Embryonic facial prominence (tissue), 1 donor: Measurements from ENCODE around the gene SLBP.

ENCODE experiments used
- DNase-seq: peaks from one replicate; pipeline ENCODE4 v3.0.0-alpha.2; 2016; ENCODE audit errors: extremely low spot score

SLBP gene

DNA sequence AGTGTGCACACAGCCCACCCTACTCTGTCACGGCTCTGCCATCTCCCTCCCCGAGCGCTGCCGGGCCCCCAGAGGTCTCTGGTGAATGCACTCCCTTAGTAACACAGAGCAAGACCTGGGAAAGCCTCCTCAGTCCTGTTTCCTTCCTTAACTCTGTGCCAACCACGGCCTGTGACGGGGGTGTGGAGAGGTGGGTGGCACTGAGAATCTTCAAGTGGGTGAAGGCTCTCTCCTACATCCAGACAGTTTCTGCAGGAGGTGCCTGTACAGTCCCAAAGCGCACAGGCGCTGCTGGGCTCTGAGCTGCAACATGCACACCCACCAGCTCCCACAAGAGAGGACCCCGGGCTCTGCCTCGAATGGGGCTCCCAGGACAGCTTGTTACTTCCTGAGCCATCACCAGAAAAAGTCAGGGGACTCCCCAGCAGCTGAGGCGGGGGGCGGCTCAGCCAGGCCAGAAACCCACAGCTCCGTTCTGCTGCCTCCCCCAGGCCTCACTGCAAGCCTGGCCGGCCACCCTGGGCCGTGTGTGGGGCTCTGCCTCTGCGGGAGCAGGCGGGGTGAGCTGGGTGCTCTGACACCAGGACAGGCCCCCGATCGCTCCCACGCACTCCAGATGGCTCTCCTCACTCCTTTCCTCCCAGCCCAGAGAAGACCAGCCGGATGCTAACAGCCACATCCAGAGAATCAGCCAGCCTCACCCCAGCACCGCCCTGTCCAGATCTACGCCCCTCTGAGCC lies 57.7 kb downstream of the SLBP start:
- no peak for DNase-seq

DNA sequence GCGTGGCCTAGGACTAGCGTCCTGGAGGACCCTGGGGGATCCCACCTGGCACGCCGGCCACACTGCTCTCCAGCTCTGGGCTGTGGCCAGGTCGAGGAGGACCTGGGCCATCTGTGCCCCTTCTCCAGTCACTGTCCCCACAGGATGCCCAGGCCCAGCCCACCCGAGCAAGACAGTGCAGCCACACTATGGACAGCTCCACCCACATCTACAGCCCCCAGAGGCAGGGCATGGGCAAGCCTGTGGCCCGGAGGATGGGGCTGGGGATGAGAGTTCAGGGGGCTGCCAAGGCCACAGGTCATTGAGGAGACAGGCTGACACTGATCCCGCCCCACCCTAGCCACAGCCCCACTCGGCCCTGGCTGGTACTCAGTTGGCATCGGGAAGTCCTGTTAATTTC lies 58.3 kb downstream of the SLBP start:
- DNase-seq, result no peak

DNA sequence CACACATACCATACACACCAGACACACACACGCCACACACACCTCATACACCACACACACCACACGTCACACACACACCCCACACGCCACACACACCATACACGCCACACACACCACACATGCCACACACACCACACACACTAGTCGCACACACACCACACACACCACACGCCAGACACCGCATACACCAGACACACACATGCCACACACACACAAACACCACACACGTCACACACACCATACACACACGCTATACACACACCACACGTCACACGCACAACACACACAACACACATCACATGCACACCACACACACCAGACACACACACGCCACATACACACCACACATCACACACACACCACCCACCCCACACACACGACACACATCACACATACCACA lies 60.0 kb downstream of the SLBP start:
- no peak for DNase-seq

DNA sequence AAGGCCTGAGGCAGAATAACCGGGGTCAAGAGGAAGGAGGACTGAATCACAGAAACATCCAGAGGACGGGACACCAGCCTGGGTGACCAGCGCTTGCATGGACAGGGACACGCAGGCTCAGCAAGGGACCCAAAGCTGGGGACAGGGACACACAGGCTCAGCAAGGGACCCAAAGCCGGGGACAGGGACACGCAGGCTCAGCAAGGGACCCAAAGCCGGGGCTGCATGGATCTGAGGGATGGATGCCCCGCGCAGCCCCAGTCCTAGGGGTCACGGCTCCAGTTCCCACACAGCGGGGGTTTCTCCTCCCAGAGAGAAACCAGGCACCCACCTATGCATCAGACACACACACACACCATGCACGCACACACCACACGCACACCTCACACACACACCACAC lies 60.5 kb downstream of the SLBP start:
- no peak for DNase-seq

- DNase-seq, result no peak
Observed at GRCh38 chr4:1648962-1649361, 63.2 kb downstream of the SLBP start.

GRCh38 chr4:1647432-1647831 lies 64.7 kb downstream of the SLBP start:
- DNase-seq, result no peak

GRCh38 chr4:1646690-1647089 lies 65.4 kb downstream of the SLBP start:
- DNase-seq, result no peak

DNA sequence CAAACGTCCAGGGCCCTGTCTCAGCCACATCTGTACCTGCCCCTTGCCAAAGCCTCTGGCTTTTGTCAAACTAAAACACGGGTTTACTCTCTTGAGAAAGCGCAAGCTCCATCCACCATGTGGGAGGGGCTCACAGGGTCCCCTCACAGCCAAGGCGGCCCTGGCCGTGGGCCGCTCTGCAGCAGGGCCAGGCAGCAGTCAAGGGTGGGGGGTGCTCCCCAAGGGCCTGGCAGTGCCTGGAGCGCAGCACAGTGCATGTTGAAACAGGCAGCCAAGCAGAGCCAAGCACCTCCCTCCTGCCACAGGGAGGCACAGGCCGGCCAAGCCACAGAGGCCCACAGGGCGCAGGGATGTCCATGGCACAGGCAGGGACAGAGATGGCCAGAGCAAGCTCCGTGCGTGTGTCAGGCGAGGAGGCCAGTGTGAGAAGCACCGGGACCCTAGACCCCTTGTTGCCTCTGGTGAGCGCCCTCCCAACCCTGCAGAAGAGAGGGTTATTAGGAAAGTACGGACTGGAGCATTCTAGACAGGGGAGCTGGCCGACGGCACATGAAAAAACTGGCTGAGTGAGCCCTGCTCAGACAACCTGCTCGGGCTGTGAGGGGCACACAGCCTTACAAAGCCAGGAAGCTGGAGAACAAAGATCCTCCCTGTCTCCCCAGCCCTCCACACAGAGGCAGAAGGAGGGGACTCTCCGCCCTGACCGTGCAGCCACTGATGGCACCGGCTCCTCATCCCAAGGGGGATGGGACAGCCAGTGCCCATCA lies 67.0 kb downstream of the SLBP start:
- no peak for DNase-seq

- DNase-seq, result no peak
Observed at GRCh38 chr4:1643971-1644735, 68.0 kb downstream of the SLBP start.
